HG03571 (cell line): ENCODE results near the gene ELMO1.

Experiments used
- ATAC-seq: cut with Tn5 transposase; IDR thresholded peaks from one replicate; pipeline ENCODE4 v1.9.1; 2021; ENCODE audit not compliant: unreplicated experiment

ELMO1 gene

DNA sequence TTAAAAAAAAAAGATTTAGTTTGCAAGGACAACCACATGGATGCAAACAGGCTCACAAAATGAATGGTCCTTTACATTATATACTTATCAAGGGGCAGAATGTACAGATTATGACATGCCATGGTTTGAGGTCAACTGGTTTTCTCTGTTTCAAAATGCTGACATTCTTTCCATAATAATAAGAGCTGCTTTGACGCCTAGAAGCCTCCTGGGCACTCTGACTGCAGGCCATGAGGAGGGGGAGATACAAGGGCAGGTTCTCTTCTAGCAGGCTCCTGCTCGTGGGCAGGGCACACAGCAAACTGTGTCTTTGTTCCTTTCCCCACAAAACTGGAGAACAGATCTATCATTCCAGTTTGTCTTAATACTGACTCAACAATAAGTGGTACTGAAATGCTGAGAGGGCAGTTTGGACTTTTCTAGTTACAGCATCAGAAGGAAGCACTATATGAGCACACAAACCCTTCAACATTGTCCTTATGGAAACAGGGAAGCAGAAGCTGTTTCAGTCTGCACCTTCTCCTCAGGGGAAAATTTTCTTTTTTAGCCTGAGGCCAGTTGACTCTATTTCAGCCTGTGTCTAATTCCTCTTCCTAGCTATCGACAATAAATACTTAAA lies 409.4 kb downstream of the ELMO1 start:
- no peak for ATAC-seq

- no peak for ATAC-seq
These were observed 410.0 kb downstream of the ELMO1 start for GRCh38 chr7:37038706-37039105.

DNA sequence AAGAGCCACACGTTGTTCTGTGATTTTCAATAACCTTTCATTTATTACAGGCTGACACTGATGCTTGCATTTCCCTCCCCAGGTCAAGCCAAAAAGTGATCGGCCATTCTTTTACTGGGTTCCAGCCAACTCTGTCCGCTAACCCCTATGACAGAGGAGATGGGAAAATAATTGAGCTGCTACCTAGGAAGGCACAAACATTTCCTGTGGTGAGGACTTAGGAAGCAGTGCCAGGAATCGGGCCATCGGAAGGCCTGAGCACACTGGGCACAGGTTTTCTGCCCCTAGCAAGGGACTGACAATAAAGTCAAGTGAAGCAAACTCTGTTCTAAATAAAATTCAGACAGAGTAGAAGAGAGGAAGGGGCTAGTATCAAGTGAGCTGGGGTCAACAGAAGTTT lies 411.4 kb downstream of the ELMO1 start:
- no peak for ATAC-seq

GRCh38 chr7:37035631-37036030 lies 413.0 kb downstream of the ELMO1 start:
- ATAC-seq = no peak

DNA sequence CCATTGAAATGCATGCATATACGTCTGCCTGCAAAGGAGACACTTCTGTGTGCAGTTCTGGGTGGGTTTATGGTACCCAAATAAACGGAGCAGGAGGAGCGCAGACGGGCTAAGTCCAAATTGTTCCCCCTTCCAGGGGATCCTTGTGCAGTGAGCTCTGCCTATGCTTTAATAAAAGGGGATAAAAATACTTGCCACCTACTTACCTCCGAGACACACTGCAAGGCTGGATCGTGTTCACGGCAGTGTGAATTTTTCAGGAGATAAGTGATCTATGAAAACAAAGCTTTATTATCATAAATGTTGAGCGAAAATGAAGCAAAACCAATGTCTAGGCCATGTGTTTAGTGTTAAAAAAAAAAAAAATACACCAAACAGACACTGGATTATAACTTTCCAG lies 415.5 kb downstream of the ELMO1 start:
- ATAC-seq = no peak

DNA sequence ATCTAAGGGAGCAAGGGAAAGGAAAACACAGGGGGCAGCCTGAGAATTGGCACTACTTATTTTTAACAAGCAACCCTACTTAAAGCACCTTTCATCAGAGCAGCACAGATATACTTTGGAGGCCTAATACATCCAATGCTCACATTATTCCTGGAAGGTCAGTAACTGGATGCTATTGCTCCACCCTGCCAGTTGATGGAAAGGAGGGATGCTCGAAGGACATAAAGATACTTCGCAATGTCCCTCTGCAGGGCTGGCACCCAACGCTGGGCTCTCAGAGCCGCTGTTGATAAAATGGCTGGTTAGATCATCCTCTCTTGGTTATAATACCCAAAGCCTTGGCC lies 416.4 kb downstream of the ELMO1 start:
- ATAC-seq = no peak

GRCh38 chr7:37031571-37032257 lies 416.9 kb downstream of the ELMO1 start:
- no peak for ATAC-seq

DNA sequence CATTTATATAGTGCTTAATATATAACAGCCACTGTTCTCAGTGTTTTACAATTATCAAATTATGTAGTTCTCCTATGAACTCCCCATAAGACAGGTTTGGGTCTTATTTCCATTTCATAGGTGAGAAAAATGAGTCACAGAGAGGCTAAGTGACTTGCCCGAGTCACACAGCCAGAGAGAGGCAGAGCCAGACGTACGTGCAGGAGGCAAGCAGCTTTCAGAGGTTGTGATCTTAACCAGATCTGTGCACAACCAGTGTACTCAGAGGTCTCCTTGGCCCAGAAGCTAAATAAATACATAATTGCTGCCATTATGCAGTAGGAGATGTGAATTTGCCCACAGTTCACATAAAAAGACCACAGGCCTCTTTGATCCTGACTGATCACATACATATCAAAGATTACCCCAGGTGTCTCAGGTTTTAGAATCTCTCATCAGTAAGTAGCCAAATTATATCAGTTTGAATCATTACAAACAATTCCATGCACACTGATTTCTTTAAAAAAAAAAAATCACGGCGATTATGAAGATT lies 419.7 kb downstream of the ELMO1 start:
- no peak for ATAC-seq

DNA sequence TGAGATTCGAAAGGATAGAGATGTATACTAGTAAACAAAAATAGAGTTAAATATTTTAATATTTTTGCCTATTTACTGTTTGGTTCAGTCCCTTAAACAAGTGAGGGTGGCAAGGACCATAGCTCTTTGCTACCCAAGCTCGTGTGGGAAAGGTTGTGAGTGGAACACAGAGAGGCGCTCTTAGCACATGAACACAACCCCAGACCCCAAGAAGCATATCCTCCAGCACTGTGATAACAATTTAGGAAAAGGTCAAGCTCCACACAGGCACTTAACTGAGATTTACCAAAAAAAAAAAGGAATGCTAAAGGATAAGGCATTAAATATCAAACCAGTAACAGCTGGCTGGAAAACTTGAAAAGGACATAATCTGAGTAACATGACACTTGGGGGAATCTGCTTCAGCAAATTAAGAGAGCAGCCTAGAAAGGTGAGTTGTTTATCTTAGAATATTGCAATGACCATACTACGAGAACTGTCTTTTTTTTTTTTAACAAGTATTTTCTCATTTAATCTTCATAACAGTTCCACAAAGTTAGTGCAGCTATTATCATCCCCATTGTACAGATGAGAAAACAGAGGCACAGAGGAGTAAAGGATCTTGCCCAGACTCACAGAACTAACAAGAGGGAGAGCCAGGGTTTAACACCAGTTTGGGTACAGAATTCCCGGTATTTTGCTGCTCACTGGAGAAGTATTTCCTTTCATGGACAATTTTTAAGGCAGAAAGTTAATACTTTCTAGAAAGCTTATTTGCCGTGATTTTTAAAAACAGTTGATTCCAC lies 420.9 kb downstream of the ELMO1 start:
- ATAC-seq = no peak

- no peak for ATAC-seq
These were observed 421.6 kb downstream of the ELMO1 start for GRCh38 chr7:37027104-37027503.

- no peak for ATAC-seq
These were observed 429.7 kb downstream of the ELMO1 start for GRCh38 chr7:37018954-37019353.

GRCh38 chr7:37016064-37016878 lies 432.4 kb downstream of the ELMO1 start:
- ATAC-seq = no peak

GRCh38 chr7:37015353-37016034 lies 433.2 kb downstream of the ELMO1 start:
- ATAC-seq = no peak

DNA sequence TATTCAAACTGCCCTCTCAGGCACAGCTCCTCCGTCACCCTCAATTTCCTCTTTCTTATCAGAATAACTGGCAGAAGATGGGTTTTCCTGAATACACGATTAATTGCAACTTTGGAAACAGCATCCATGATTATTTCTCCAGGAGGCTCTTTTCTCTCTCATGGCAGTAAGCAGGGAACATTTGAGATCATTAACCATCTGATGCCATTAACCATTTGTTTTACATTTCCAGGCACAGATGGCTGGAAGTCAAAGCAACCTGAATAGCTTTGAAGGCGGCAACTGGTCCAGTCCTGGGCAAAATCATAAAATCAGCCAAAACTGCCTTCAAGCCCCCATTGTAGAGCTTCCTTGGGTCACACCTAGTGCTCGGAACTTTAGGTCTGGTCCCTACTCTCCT lies 434.9 kb downstream of the ELMO1 start:
- no peak for ATAC-seq

DNA sequence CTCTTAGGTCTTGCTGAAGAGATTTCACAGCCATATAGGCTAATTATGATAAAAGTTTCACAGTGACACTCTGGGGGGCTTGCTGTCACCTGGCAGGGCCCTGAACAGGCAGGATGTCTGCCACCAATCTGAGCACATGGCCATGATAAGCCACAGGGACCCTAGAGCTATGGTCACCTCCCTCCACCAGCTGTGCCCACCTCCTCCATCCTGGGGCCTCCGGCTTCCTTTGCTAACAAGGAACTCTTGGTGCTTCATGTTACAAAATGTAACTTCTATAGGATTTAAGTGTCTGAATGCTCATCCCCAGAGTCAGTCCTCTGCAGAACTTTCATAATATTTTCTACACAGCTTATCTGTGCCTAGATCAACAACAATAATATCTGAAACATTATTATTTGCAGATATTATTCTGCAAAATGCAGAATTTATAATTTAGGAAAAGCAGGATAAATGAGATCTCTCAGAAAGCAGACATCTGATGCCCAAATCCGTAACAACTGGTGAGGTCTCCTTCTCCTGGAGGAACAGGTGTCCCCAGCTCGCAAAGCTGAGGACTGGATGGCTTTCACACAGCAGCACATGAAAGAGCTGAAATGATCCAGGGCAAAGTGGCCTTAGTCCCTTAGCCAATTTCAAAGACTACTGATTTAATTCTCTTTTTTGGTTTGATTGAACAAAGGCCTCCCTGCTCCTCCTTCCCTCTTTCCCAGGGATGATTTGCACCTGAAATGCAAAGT lies 437.3 kb downstream of the ELMO1 start:
- no peak for ATAC-seq

DNA sequence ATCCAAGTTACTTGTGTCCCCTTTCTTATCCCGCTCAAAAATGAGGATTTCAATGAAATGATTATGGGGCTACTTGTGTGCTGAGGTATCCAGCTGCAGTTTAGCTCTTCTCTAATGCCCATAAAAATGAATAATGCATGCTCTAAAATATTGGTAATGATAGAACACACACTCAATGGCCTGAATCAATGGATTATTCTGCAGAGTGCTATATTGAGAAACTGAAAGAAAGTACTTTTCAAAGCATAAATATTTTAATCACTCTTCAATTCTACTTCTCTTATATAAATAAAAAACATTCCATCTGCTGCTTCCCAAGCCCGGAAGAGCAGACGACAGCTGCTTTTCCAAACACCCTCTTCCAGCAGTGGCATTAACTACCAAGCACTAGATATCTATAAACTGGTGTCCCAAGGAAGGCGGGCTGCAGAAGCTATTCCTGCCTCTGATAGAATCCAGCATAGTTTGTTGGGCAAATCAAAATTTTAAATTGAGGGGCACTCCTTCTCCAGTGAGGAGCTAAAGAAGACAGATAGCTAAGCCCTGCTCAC lies 439.5 kb downstream of the ELMO1 start:
- no peak for ATAC-seq

- no peak for ATAC-seq
These were observed 441.0 kb downstream of the ELMO1 start for GRCh38 chr7:37007691-37008090.

- no peak for ATAC-seq
These were observed 441.4 kb downstream of the ELMO1 start for GRCh38 chr7:37007268-37007667.

DNA sequence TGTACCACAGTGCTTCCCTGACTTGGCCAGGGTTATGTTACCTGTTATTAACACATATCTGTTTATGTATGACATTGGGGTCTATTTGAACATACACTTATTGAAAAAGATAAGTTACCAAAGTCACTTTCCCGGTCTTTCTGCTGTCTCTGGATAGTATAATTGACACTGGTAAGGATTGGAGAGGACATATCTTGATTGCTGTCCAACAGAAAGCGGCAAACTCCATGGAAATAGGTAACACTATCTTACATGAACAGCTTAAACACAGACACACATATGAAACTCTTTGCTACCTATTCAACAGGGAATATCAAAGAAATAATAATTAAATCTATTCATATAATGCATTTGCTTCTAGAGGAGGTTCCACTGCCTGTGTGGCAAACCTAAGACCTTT lies 441.9 kb downstream of the ELMO1 start:
- no peak for ATAC-seq

DNA sequence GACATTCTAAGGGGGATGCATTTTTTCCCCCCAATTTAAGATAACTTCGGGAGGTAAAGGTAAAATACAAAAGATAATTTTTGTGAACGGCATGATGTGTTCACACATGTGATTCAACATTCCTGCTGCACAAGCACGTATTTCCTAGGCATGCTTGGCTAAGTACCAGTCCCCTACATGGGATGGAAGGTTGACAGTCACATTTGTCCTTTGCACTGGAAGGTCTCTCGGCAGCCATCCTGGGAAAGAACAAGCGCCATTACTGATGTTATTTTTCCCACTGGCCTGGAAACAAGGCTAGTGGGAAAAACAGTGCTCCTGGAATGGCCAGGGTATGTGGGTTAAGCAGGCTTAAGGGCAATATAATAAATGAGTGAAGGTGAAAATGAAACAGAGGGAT lies 448.2 kb downstream of the ELMO1 start:
- no peak for ATAC-seq
